A549 (cell line): ENCODE measurements around the gene UBN2. TPM values are rescaled to one million over a fixed set of nuclear protein-coding genes. Genes with fewer than 3 reads are reported as not detected.

Experiments used
- ATAC-seq, 2 experiments: fragments of 200-7000 bp in 1 of 2; fragments of >200 bp in 1 of 2; cut with Nextera tagmentation in 1 of 2; cut with Tn5 transposase in 1 of 2; 3 replicates each; pipeline versions ENCODE4 v1.8.0 to v1.9.1; 2018 to 2020; ENCODE audit warnings: mild to moderate bottlenecking in 1 of 2, moderate library complexity in 1 of 2
- CTCF ChIA-PET: fragments of 300-600 bp; sonication (Branson Sonifier 250); formaldehyde crosslinking; extraction: SDS; loops from one replicate; lab custom pipeline; 2021; ENCODE audit warnings: antibody characterized with exemption, inconsistent platforms; lab: Yijun Ruan, JAX
- POLR2A ChIA-PET: fragments of 350-600 bp; formaldehyde crosslinking; extraction: SDS; loops from one replicate; lab custom pipeline; 2021; ENCODE audit warnings: antibody characterized with exemption, inconsistent platforms; lab: Yijun Ruan, JAX
- DNase-seq, 2 experiments: peaks; one replicate each; pipeline versions ENCODE4 v3.0.0 to v3.0.0-alpha.2; 2011 to 2016; ENCODE audit warnings: low read depth in 1 of 2, low spot score in 1 of 2
- FAIRE-seq: peaks from 2 replicates; lab custom pipeline; 2011; peaks lifted over from hg19 to GRCh38; lab: Jason Lieb, UNC
- H3K27ac ChIP-seq, 2 experiments: fragments of >200 bp; sonication (Bioruptor Twin); formaldehyde crosslinking; 3 replicates each; pipeline ENCODE4 v1.5.1; 2016 to 2017
- H3K4me1 ChIP-seq: fragments of >200 bp; sonication (Bioruptor Twin); formaldehyde crosslinking; 3 replicates; pipeline ENCODE4 v1.6.1; 2016
- H3K4me2 ChIP-seq: fragments of >200 bp; sonication (Bioruptor Twin); formaldehyde crosslinking; 3 replicates; pipeline ENCODE4 v1.6.1; 2016
- H3K4me3 ChIP-seq: fragments of >200 bp; sonication (Bioruptor Twin); formaldehyde crosslinking; 3 replicates; pipeline ENCODE4 v1.5.1; 2016
- H3K9me3 ChIP-seq: fragments of >200 bp; sonication (Bioruptor Twin); formaldehyde crosslinking; 3 replicates; pipeline ENCODE4 v1.6.1; 2016
- BHLHE40 ChIP-seq: IDR thresholded peaks from 2 replicates; pipeline ENCODE4 v1.6.1; 2012; ENCODE audit warnings: low read depth, low read length, inconsistent platforms
- CHD4 ChIP-seq: fragments of 200-600 bp; sonication (generic); IDR thresholded peaks from 2 replicates; pipeline ENCODE4 v1.6.1; 2016; ENCODE audit warnings: antibody characterized with exemption, mild to moderate bottlenecking, borderline replicate concordance
- EHF ChIP-seq: fragments of 250-450 bp; sonication (Bioruptor Pico); IDR thresholded peaks from 2 replicates; pipeline ENCODE4 v1.5.0; 2020; ENCODE audit warnings: mild to moderate bottlenecking
- FOSB ChIP-seq: fragments of 250-450 bp; sonication (Bioruptor Pico); IDR thresholded peaks from 2 replicates; pipeline ENCODE4 v1.5.0; 2020; ENCODE audit warnings: mild to moderate bottlenecking, moderate library complexity
- FOSL2 ChIP-seq, 2 experiments: fragments of 450-650 bp in 1 of 2; fragments of >200 bp in 1 of 2; sonication (Bioruptor Twin) in 1 of 2; formaldehyde crosslinking; IDR thresholded peaks; 2 replicates each; pipeline versions ENCODE4 v1.5.0 to v1.6.1; 2016 to 2020; ENCODE audit warnings: mild to moderate bottlenecking in 1 of 2, moderate library complexity in 1 of 2
- HES2 ChIP-seq: fragments of >200 bp; sonication (Bioruptor Twin); formaldehyde crosslinking; IDR thresholded peaks from 2 replicates; pipeline ENCODE4 v1.6.1; 2016
- HEYL ChIP-seq: fragments of 250-450 bp; sonication (Bioruptor Pico); IDR thresholded peaks from 2 replicates; pipeline ENCODE4 v1.8.0; 2021; ENCODE audit warnings: mild to moderate bottlenecking, moderate library complexity
- HOXA7 ChIP-seq: fragments of 250-450 bp; sonication (Bioruptor Pico); IDR thresholded peaks from 2 replicates; pipeline ENCODE4 v1.5.0; 2020; ENCODE audit warnings: mild to moderate bottlenecking, moderate library complexity
- HOXB13 ChIP-seq: fragments of 250-450 bp; sonication (Bioruptor Pico); IDR thresholded peaks from 2 replicates; pipeline ENCODE4 v1.5.0; 2020; ENCODE audit warnings: low read depth, mild to moderate bottlenecking, moderate library complexity
- HOXB5 ChIP-seq: fragments of 250-450 bp; sonication (Bioruptor Pico); IDR thresholded peaks from 2 replicates; pipeline ENCODE4 v1.5.0; 2020; ENCODE audit warnings: mild to moderate bottlenecking, moderate library complexity
- JUNB ChIP-seq: fragments of >200 bp; sonication (Bioruptor Twin); formaldehyde crosslinking; IDR thresholded peaks from 2 replicates; pipeline ENCODE4 v1.6.1; 2016
- RAD21 ChIP-seq, 2 experiments: fragments of >200 bp in 1 of 2; sonication (Bioruptor Twin) in 1 of 2; formaldehyde crosslinking in 1 of 2; IDR thresholded peaks in 1 of 2; conservative IDR thresholded peaks in 1 of 2; 2 replicates in 1 of 2; 3 replicates in 1 of 2; pipeline ENCODE4 v1.6.1; 2012 to 2018; ENCODE audit warnings: inconsistent platforms in 1 of 2
- RCOR1 ChIP-seq: fragments of 150-350 bp; IDR thresholded peaks from 2 replicates; pipeline ENCODE4 v1.6.1; 2014; ENCODE audit warnings: antibody characterized with exemption, low read length, low read depth
- SMC3 ChIP-seq: fragments of >200 bp; sonication (Bioruptor Twin); formaldehyde crosslinking; IDR thresholded peaks from 3 replicates; pipeline ENCODE4 v1.6.1; 2018; ENCODE audit warnings: inconsistent platforms
- TFCP2L1 ChIP-seq: fragments of 250-450 bp; sonication (Bioruptor Pico); IDR thresholded peaks from 2 replicates; pipeline ENCODE4 v1.5.0; 2021; ENCODE audit warnings: mild to moderate bottlenecking
- TP53 ChIP-seq: fragments of 250-450 bp; sonication (Bioruptor Pico); IDR thresholded peaks from 2 replicates; pipeline ENCODE4 v1.5.0; 2021; ENCODE audit warnings: mild to moderate bottlenecking, moderate library complexity
- USF2 ChIP-seq: fragments of 450-650 bp; IDR thresholded peaks from 2 replicates; pipeline ENCODE4 v1.6.1; 2014; ENCODE audit warnings: antibody characterized with exemption
- ZNF302 ChIP-seq: fragments of 250-450 bp; sonication (Bioruptor Pico); IDR thresholded peaks from 2 replicates; pipeline ENCODE4 v1.9.0; 2021; ENCODE audit warnings: inconsistent platforms, mild to moderate bottlenecking, moderate library complexity
- WGBS: methylation state at CpG from one replicate; pipeline ENCODE4 v1.1.6; 2017; ENCODE audit errors: missing lambda C conversion rate; 5-methylcytosine and 5-hydroxymethylcytosine counted together
- polyA plus RNA-seq, 4 experiments: library from polyadenylated mRNA; depleted of rRNA in 3 of 4; stranded (reverse); fragments of >200 nt; fragmentation: RNase III in 1 of 4; extraction: RNeasy Plus Mini Kit Qiagen cat#74134 plus additional on column Dnase treatment in 1 of 4; gene quantifications; 2 replicates in 3 of 4; 3 replicates in 1 of 4; pipeline ENCODE4 v1.2.3, GENCODE V29; 2011 to 2017
- TF ChIP-seq, protein P1 (sequence below): fragments of 150-350 bp; IDR thresholded peaks from 2 replicates; pipeline ENCODE4 v1.6.1; 2014; ENCODE audit warnings: low read depth, mild to moderate bottlenecking, low read length
- TF ChIP-seq, protein P2 (sequence below): fragments of 200-600 bp; sonication (generic); IDR thresholded peaks from 2 replicates; pipeline ENCODE4 v1.6.1; 2016; ENCODE audit warnings: antibody characterized with exemption, mild to moderate bottlenecking, moderate library complexity

Gene UBN2
- polyA plus RNA-seq, 2 of the 4 experiments (the other 2 are of a cell fraction) = 2.1 to 5.7 TPM

GRCh38 chr7:139183251-139183650, 47.8 kb upstream of the UBN2 start:
- POLR2A ChIA-PET = no interaction called here
- no peaks in the 10 kb centered on the region for H3K9me3 ChIP-seq
- no peaks in the 10 kb centered on the region for H3K4me1 ChIP-seq
- TF ChIP-seq, protein P1, sequence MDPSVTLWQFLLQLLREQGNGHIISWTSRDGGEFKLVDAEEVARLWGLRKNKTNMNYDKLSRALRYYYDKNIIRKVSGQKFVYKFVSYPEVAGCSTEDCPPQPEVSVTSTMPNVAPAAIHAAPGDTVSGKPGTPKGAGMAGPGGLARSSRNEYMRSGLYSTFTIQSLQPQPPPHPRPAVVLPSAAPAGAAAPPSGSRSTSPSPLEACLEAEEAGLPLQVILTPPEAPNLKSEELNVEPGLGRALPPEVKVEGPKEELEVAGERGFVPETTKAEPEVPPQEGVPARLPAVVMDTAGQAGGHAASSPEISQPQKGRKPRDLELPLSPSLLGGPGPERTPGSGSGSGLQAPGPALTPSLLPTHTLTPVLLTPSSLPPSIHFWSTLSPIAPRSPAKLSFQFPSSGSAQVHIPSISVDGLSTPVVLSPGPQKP = no peak
- TF ChIP-seq EHF (CRISPR knock-in tag) = no peak
- FAIRE-seq (no peak), ATAC-seq (no peak), DNase-seq (no peak)
- CTCF ChIA-PET = no interaction called here
- H3K4me3 ChIP-seq = no peak overlapping the region
- H3K27ac ChIP-seq = no peak overlapping the region
- H3K4me2 ChIP-seq = no peak overlapping the region
- 92% methylated on average over 2 of the region's 2 CpGs for WGBS

DNA sequence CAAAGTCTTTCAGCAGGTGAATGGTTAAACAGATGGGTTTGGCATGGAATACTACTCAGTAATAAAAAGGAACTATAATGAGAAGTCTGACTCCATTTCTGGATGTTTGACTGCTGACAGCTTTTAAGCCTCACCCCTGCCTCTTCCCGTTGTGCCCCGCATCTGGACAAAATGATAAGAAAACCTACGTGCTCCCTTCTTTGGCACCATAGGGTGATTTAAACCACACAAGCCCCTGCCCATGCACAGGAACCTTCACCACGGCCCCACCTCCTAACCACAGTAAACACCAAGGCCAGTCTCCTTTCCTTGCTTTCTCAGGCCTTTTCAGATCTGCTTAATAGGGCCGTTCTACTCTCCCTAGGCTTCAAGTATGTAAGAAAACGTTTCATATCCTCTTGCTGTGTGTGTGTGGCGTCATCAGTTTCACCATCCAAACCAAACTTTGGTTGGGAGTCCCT, 47.1 kb upstream of the UBN2 start:
- DNase-seq = no peak
- ATAC-seq = no peak
- TF ChIP-seq HEYL (CRISPR knock-in tag) (no peak), HOXB5 (CRISPR knock-in tag) (no peak), SMC3 (no peak), HOXB13 (no peak), FOSB (CRISPR knock-in tag) (no peak), RCOR1 (no peak), HOXA7 (no peak), JUNB (no peak), CHD4 (no peak), ZNF302 (CRISPR knock-in tag) (no peak)
- TF ChIP-seq, all 56 proteins: peak for 0
- ChIA-PET POLR2A (no interaction called here), CTCF (no interaction called here)
- H3K4me2 ChIP-seq = no peak overlapping the region
- no peak overlapping the region for H3K4me3 ChIP-seq
- no peak for FAIRE-seq
- H3K4me1 ChIP-seq = no peaks in the 10 kb centered on the region
- H3K27ac ChIP-seq = no peak overlapping the region
- no peaks in the 10 kb centered on the region for H3K9me3 ChIP-seq
- 81% methylated on average over 7 of the region's 7 CpGs for WGBS

GRCh38 chr7:139186146-139186545, 44.9 kb upstream of the UBN2 start:
- FAIRE-seq = no peak
- no peak for TF ChIP-seq HES2
- TF ChIP-seq USF2 = no peak
- TF ChIP-seq RAD21 (conservative IDR thresholded peaks at IDR 0.05 in 1 of 2, IDR thresholded peaks at IDR 0.05 in 1 of 2) = no peak
- TF ChIP-seq, protein P1 = no peak
- TF ChIP-seq FOSL2 (IDR thresholded peaks at IDR 0.05) = no peak
- no peak for TF ChIP-seq FOSL2 (CRISPR knock-in tag; IDR thresholded peaks at IDR 0.05)
- TF ChIP-seq TP53 = no peak
- TF ChIP-seq BHLHE40 = no peak
- TF ChIP-seq, protein P2, sequence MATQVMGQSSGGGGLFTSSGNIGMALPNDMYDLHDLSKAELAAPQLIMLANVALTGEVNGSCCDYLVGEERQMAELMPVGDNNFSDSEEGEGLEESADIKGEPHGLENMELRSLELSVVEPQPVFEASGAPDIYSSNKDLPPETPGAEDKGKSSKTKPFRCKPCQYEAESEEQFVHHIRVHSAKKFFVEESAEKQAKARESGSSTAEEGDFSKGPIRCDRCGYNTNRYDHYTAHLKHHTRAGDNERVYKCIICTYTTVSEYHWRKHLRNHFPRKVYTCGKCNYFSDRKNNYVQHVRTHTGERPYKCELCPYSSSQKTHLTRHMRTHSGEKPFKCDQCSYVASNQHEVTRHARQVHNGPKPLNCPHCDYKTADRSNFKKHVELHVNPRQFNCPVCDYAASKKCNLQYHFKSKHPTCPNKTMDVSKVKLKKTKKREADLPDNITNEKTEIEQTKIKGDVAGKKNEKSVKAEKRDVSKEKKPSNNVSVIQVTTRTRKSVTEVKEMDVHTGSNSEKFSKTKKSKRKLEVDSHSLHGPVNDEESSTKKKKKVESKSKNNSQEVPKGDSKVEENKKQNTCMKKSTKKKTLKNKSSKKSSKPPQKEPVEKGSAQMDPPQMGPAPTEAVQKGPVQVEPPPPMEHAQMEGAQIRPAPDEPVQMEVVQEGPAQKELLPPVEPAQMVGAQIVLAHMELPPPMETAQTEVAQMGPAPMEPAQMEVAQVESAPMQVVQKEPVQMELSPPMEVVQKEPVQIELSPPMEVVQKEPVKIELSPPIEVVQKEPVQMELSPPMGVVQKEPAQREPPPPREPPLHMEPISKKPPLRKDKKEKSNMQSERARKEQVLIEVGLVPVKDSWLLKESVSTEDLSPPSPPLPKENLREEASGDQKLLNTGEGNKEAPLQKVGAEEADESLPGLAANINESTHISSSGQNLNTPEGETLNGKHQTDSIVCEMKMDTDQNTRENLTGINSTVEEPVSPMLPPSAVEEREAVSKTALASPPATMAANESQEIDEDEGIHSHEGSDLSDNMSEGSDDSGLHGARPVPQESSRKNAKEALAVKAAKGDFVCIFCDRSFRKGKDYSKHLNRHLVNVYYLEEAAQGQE = no peak
- no peak for TF ChIP-seq TFCP2L1 (CRISPR knock-in tag)
- CTCF ChIA-PET = no interaction called here
- Histone ChIP-seq H3K4me3 (no peak overlapping the region), H3K4me2 (no peak overlapping the region), H3K27ac (no peak overlapping the region), H3K4me1 (no peaks in the 10 kb centered on the region), H3K9me3 (no peaks in the 10 kb centered on the region)
- 94% methylated on average over 2 of the region's 2 CpGs for WGBS
- no peak for ATAC-seq
- DNase-seq = no peak
- POLR2A ChIA-PET = no interaction called here
